Measurements from ENCODE around the gene GRM8.

GRM8 gene

GRCh38 chr7:126511046-126511445, 741.7 kb downstream of the GRM8 start:
- DNase-seq (ENCODE audit: low read depth) = no peak

- DNase-seq (ENCODE audit: low read depth) = no peak
Measured at GRCh38 chr7:126501617-126502016, 751.1 kb downstream of the GRM8 start.

DNA sequence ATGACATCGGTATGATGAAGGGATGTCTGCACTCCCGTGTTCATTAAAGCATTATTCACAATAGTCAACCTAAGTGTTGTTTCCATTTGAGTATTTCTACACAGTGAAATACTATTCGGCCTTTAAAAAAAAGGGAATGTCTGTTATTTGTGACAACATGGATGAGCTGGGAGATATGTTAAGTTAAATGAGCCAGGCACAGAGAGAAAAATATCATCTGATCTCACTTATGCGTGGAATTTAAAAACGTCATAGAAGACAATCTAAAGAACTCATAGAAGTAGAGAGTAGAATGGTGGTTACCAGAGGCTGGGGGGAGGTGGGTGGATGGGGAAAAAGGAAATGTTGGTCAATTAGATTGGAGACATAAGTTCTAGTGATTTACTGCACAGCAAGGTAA, 753.3 kb downstream of the GRM8 start:
- no peak for DNase-seq (ENCODE audit: low read depth)

DNA sequence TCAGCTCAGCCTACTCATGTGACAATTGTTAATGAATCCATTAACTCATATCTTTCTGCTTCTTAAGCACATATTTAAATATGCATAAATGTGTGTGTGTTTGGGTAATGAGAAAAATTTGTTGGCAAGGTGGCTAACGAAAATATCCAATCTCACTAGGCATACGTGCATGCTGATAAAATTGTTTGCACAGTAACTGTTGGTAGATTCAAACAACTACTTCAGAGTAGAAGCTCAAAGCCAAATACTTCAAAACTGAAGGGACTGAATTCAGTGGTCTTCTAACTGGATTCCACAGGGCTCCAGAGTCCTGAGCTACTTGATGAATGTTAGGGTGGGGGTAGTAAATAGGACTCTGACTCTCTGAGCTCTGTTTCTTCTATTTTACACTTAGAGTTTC, 757.0 kb downstream of the GRM8 start:
- no peak for DNase-seq (ENCODE audit: low read depth)

DNA sequence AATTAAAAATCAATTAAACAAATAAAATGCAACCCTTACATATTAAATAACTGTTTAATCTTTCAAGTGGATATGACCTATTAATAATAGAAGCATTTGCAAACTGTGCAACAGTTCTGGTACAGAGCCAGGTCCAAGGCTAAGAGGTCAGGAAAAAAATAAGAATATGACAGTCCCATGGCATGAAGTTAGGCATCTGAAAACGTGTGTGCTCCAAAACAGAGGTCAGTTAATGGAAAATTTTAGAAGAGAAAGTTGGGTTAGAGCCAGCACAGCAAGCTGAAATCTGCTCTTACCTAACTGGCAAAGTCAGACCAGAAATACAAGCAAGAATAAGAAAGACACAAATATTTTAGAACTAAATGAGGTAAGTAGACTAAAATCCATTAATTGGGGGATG, 757.7 kb downstream of the GRM8 start:
- no peak for DNase-seq (ENCODE audit: low read depth)

- DNase-seq (ENCODE audit: low read depth) = no peak
Measured at GRCh38 chr7:126493801-126494200, 758.9 kb downstream of the GRM8 start.

DNA sequence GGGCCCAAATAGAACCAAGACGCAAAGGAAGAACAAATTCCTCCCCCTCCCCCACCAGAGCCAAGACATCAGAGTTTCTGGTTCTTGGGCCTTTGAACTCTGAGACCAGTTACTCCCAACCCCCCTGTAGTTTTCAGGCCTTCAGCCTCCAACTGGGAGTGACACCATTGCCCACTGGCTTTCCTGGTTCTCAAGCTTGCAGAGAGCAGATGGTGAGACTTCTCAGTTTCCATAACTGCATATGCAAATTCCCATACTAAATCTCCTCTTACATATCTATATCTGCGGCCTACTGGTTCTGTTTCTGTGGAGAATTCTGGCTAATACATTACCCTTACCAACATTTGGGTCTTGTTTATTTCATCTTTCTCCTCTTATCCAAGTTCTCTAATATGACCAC, 762.9 kb downstream of the GRM8 start:
- DNase-seq (ENCODE audit: low read depth) = no peak

DNA sequence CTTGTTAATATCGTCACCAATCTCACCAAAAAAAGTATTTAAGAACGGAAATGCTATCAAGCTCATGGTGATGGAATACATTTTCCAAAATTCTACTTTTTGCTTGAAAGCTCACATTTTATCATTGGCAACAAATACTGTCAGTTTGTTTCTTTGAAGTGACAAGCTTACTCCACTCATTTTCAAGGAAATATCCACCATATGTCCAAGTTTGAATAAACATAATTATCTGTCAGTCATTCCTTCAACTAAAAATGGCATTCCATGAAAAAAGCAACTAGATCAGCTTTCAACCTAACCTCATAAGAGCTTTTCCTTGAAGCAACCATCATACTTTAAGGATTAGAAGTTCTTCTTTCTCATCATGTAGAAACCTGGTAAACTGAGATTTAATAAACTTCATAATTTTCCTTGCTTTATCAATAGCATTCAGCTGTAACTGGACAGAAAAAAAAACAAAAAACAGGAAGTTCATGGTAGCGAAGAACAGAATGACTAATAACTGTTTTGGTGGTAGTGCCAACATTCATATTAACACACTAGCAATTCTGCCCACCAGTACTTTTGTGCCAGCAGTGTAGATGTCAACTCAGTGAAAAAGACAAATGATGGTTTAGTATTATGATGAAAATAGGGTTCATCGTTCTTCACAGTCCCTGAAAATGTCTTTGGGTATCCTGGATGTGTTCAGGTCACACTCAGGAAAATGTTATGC, 764.9 kb downstream of the GRM8 start:
- no peak for DNase-seq (ENCODE audit: low read depth)

- DNase-seq (ENCODE audit: low read depth) = no peak
Measured at GRCh38 chr7:126486806-126487205, 765.9 kb downstream of the GRM8 start.

DNA sequence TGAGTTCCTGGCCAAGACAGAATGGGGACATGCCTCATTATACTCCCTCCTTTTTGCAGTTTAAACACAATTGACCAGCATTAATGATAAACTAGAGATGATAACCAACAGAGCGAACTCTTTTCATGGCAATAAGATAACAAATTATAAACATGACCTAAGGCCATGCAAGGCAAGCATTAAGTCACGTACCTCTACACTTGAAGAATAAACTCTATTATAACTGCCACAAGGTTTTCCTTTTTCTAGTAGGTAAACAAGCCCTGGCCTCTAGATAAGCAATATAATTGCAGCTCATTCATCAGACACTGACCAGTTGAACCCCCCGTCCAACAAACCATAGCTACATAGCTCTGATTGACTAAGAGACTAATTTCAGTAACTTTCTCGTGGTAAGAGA, 767.0 kb downstream of the GRM8 start:
- DNase-seq (ENCODE audit: low read depth) = no peak

- DNase-seq (ENCODE audit: low read depth) = no peak
Measured at GRCh38 chr7:126483972-126484371, 768.8 kb downstream of the GRM8 start.

DNA sequence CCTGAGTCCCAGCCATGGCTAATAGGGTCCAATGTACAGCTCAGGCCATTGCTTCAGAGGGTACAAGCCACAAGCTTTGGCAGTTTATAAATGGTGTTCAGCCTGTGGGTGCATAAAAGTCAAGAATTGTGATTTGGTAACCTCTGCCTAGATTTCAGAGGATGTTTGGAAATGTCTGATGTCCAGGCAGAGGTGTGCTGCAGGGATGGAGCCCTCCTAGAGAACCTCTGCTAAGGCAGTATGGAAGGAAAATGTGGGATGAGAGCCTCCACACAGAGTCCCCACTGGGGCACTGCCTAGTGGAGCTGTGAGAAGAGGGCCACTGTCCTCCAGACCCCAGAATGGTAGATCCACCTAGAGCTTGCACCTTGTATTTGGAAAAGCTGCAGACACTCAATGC, 779.9 kb downstream of the GRM8 start:
- DNase-seq (ENCODE audit: low read depth) = no peak

- no peak for DNase-seq (ENCODE audit: low read depth)
Measured at GRCh38 chr7:126462405-126462804, 790.3 kb downstream of the GRM8 start.

GRCh38 chr7:126460664-126461063, 792.1 kb downstream of the GRM8 start:
- DNase-seq (ENCODE audit: low read depth) = no peak

- DNase-seq (ENCODE audit: low read depth) = no peak
Measured at GRCh38 chr7:126453104-126453503, 799.6 kb downstream of the GRM8 start.

GRCh38 chr7:126450269-126450671, 802.5 kb downstream of the GRM8 start:
- no peak for DNase-seq (ENCODE audit: low read depth)

DNA sequence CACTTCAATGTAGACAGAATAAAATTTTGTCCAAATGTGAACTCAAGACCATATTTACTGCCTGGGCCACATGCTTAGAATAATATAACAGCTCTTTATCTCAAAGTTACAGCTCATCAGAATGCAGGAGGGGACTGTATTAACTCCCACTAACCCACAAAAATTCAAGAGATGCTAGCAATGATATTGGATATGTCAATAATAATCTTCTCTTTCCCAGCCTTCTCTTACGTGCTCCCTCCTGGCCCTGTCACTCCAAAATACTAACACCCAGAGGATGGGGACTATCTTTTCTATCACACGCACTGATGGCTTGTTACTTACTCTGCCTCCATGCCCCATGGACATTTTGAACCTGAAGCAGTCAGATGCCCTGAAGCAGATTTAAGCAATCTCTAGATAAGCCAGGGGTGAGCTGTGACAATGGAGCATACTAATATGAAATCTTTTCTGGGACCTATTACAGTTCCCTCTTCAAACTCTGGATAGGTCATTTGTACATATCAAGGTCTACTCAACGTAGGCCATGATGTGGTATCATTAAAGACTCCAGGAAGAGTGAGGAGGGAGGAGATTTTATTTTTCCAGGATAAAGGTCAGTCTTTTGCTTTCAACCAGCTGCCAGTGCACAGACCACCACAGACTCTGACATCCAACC, 803.0 kb downstream of the GRM8 start:
- no peak for DNase-seq (ENCODE audit: low read depth)

GRCh38 chr7:126447984-126448383, 804.8 kb downstream of the GRM8 start:
- DNase-seq (ENCODE audit: low read depth) = no peak

GRCh38 chr7:126445991-126446390, 806.8 kb downstream of the GRM8 start:
- DNase-seq (ENCODE audit: low read depth) = no peak

DNA sequence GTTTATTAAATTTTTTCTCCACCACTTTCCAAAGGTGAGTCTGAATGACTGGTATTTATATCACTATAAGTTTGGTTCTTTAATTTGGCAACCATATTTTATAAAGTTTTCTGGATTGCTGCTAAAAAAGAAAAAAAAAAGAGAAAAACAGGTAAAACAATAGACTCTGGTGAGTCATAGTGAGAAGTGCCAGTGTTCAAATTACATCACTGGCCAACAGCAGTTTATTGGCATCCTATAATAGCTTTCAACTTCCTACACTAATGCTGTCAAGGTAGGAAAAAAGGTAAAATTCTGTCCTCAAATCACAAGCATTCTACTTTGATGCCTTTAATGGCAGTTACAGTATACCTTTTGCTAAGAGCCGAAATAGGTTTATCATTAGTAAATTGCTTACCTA, 808.8 kb downstream of the GRM8 start:
- no peak for DNase-seq (ENCODE audit: low read depth)

DNA sequence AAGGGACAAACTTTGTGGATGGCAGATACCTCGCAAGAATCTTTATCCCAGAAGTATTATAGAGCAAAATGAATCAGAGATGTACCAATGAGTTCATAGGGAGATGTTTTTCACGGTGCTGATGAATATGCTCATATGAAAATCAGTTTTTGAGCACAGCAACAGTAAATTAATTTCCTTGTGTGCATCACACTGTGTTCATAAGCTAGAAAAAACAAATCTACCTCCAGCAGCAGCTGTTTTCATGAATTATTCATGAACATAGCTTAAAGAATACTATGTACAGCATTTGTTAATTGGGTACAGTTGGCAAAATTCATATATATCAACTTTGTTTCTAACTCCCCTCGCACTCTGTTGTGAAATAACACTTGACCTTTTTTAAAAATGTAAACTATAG, 809.8 kb downstream of the GRM8 start:
- no peak for DNase-seq (ENCODE audit: low read depth)

DNA sequence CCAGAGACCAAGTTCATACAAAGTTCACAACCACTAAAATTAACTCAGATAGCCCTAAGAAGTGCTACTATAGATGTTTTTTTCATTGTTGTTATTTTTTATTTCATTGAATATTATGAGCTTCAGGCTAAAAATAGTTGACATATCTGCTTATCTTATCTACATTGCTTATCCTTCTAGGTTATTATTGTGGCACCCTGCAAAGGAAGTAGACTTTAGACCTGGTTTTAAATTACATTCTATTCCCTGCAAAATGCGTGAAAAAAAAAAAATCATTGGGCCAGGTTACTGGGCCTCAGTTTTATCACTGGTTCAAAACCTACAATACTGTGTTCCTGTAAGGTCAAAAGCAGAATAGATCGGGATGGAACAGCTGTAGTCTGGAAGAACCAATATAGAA, 811.0 kb downstream of the GRM8 start:
- DNase-seq (ENCODE audit: low read depth) = no peak

DNA sequence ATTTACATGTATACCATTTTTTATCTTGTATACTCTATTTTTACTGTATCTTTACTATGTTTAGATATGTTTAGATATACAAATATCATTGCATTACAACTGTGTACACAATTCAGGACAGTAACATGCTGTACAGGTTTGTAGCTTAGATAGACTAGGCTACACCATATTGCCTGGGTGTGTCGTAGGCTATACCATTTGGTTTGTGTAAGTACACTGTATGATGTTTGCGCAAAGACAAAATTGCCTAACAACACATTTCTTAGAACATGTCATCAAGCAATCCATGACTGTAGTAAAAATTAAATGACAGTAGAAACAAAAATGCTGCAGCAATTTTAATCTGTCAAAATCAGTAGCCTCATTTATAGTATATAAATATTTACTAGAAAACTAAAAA, 812.2 kb downstream of the GRM8 start:
- no peak for DNase-seq (ENCODE audit: low read depth)

GRCh38 chr7:126436213-126436868, 816.4 kb downstream of the GRM8 start:
- DNase-seq (ENCODE audit: low read depth) = no peak

Measured in activated T-cell treated with anti-CD3 and anti-CD28 coated beads for 24 hours (primary cell).